K562 (cell line): ENCODE measurements around the gene NDFIP2. TPM values are rescaled to one million over a fixed set of nuclear protein-coding genes. Genes with fewer than 3 reads are reported as not detected.

Source experiments
- ARID1B ChIP-seq: fragments of 450-650 bp; IDR thresholded peaks from 2 replicates; pipeline ENCODE4 v1.6.1; 2016; ENCODE audit warnings: antibody characterized with exemption, mild to moderate bottlenecking, inconsistent platforms
- BDP1 ChIP-seq: IDR thresholded peaks from 3 replicates; pipeline ENCODE4 v1.6.1; 2011; ENCODE audit not compliant: insufficient read length, insufficient read depth
- CREBBP ChIP-seq: IDR thresholded peaks from one replicate; pipeline ENCODE4 v1.6.1; 2012; ENCODE audit warnings: low read depth, mild to moderate bottlenecking, control low read depth, inconsistent platforms, low read length
- FOXO4 ChIP-seq: fragments of 450-650 bp; formaldehyde crosslinking; IDR thresholded peaks from 2 replicates; pipeline ENCODE4 v1.4.0; 2020; ENCODE audit warnings: mild to moderate bottlenecking, moderate library complexity
- PKNOX1 ChIP-seq: fragments of 450-650 bp; IDR thresholded peaks from 2 replicates; pipeline ENCODE4 v1.6.1; 2016
- RNF219 ChIP-seq: fragments of 250-450 bp; sonication (Bioruptor Pico); IDR thresholded peaks from 2 replicates; pipeline ENCODE4 v1.5.0; 2022; ENCODE audit warnings: mild to moderate bottlenecking
- TARDBP ChIP-seq: fragments of 450-650 bp; IDR thresholded peaks from 2 replicates; pipeline ENCODE4 v1.6.1; 2016
- THRB ChIP-seq: fragments of 450-650 bp; formaldehyde crosslinking; conservative IDR thresholded peaks from 2 replicates; pipeline ENCODE4 v1.4.0; 2022; ENCODE audit warnings: mild to moderate bottlenecking, missing genetic modification characterization
- TSHZ1 ChIP-seq: fragments of 250-450 bp; sonication (Bioruptor Pico); IDR thresholded peaks from 2 replicates; pipeline ENCODE4 v1.4.0; 2020; ENCODE audit warnings: mild to moderate bottlenecking, moderate library complexity
- ZFP1 ChIP-seq: fragments of 450-650 bp; formaldehyde crosslinking; IDR thresholded peaks from 2 replicates; pipeline ENCODE4 v1.4.0; 2020; ENCODE audit warnings: mild to moderate bottlenecking, mixed read lengths
- ZNF146 ChIP-seq: IDR thresholded peaks from one replicate; pipeline ENCODE4 v1.6.1; 2018; ENCODE audit warnings: missing compliant biosample characterization; ENCODE audit not compliant: unreplicated experiment
- ZNF277 ChIP-seq: fragments of 250-450 bp; sonication (Bioruptor Pico); IDR thresholded peaks from 2 replicates; pipeline ENCODE4 v1.8.0; 2022; ENCODE audit warnings: inconsistent platforms, mild to moderate bottlenecking, moderate library complexity, borderline replicate concordance
- polyA plus RNA-seq, 8 experiments: library from polyadenylated mRNA; depleted of rRNA in 4 of 8; stranded (reverse) in 5 of 8; unstranded in 3 of 8; fragments of >200 nt; fragmentation: Nextera tagmentation in 2 of 8; fragmentation: Illumina TruSeq in 1 of 8; extraction: Ambion mirVana in 2 of 8; extraction: Trizol in 1 of 8; gene quantifications; 2 replicates each; pipeline versions ENCODE4 v1.2.1 to v1.2.3, GENCODE V29; 2011 to 2014; ENCODE audit warnings: inconsistent platforms in 1 of 8, missing spikeins in 1 of 8
- total RNA-seq, 7 experiments: library from RNA; depleted of rRNA in 6 of 7; stranded (reverse); fragments of >200 nt in 6 of 7; fragmentation: Illumina TruSeq in 2 of 7; extraction: Trizol in 2 of 7; gene quantifications; 2 replicates each; pipeline versions ENCODE4 v1.2.1 to v1.2.3, GENCODE V29; 2011 to 2021; ENCODE audit warnings: low replicate concordance in 1 of 7

The NDFIP2 gene
- total and polyA plus RNA-seq, 9 of the 15 experiments (the other 6 are each of a cell fraction or from before 2014, with no cell fraction given): 13.4 to 54.4 (median 27.8) TPM

- no peak for TF ChIP-seq TSHZ1 (CRISPR knock-in tag)
- no peak for TF ChIP-seq RNF219 (CRISPR knock-in tag)
- TF ChIP-seq ZFP1 (CRISPR knock-in tag): no peak
- no peak for TF ChIP-seq ZNF146 (CRISPR knock-in tag)
- no peak for TF ChIP-seq BDP1
- no peak for TF ChIP-seq FOXO4
- 0 out of 2 replicates have a peak, but pooled peaks have one; percentile 11 for TF ChIP-seq ARID1B
- TF ChIP-seq THRB (CRISPR knock-in tag): no peak
- TF ChIP-seq PKNOX1: peak; percentile 80
- no peak for TF ChIP-seq TARDBP
- TF ChIP-seq CREBBP: no peak
- TF ChIP-seq ZNF277 (CRISPR knock-in tag): no peak
Observed at GRCh38 chr13:79525064-79525857, 44.3 kb downstream of the NDFIP2 start (continued).
